OCI-LY1 (cell line): ENCODE data around the gene PCDHA1.

Experiments
- EZH2 ChIP-seq: fragments of 200-600 bp; sonication (generic), shearing (Covaris generic); IDR thresholded peaks from 2 replicates; pipeline ENCODE4 v1.8.0; 2017; ENCODE audit warnings: borderline replicate concordance, mixed run types, mild to moderate bottlenecking, antibody characterized with exemption, low read length, moderate library complexity, mixed read lengths
- TF ChIP-seq, protein P1 (sequence below): fragments of 200-600 bp; sonication (generic), shearing (Covaris generic); IDR thresholded peaks from 2 replicates; pipeline ENCODE4 v1.5.1; 2017; ENCODE audit warnings: mild to moderate bottlenecking, antibody characterized with exemption, low read length, moderate library complexity, mixed read lengths

DNA sequence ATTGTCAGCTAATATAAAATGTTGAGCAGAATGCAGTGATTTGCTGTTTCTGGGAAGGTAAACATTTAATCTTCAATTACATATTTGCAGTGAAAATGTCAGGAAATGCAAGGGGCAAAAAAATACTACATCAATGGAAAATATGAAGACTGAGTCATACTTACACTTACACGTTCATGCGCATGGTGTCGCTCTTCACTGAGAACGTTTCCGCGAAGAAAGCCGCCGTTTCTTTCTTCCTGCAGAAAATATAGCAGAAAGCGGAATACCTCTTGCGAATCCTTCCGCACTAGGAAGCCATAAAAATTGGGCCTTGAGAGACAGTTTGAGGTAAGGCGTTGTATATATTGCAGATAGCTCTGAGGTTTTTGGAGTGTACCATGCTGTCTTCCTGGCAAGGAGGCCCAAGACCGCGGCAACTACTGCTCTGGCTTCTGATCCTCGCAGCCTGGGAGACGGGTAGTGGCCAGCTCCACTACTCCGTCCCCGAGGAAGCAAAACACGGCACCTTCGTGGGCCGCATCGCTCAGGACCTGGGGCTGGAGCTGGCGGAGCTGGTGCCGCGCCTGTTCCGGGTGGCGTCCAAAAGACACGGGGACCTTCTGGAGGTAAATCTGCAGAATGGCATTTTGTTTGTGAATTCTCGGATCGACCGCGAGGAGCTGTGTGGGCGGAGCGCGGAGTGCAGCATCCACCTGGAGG is 96.1 kb downstream of the PCDHA1 start, which contains the start of gene PCDHA13:
- TF ChIP-seq, protein P1, sequence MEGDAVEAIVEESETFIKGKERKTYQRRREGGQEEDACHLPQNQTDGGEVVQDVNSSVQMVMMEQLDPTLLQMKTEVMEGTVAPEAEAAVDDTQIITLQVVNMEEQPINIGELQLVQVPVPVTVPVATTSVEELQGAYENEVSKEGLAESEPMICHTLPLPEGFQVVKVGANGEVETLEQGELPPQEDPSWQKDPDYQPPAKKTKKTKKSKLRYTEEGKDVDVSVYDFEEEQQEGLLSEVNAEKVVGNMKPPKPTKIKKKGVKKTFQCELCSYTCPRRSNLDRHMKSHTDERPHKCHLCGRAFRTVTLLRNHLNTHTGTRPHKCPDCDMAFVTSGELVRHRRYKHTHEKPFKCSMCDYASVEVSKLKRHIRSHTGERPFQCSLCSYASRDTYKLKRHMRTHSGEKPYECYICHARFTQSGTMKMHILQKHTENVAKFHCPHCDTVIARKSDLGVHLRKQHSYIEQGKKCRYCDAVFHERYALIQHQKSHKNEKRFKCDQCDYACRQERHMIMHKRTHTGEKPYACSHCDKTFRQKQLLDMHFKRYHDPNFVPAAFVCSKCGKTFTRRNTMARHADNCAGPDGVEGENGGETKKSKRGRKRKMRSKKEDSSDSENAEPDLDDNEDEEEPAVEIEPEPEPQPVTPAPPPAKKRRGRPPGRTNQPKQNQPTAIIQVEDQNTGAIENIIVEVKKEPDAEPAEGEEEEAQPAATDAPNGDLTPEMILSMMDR, result no peak
- TF ChIP-seq EZH2, result no peak
